ENCODE measurements around the gene TIAM2.

The TIAM2 gene

DNA sequence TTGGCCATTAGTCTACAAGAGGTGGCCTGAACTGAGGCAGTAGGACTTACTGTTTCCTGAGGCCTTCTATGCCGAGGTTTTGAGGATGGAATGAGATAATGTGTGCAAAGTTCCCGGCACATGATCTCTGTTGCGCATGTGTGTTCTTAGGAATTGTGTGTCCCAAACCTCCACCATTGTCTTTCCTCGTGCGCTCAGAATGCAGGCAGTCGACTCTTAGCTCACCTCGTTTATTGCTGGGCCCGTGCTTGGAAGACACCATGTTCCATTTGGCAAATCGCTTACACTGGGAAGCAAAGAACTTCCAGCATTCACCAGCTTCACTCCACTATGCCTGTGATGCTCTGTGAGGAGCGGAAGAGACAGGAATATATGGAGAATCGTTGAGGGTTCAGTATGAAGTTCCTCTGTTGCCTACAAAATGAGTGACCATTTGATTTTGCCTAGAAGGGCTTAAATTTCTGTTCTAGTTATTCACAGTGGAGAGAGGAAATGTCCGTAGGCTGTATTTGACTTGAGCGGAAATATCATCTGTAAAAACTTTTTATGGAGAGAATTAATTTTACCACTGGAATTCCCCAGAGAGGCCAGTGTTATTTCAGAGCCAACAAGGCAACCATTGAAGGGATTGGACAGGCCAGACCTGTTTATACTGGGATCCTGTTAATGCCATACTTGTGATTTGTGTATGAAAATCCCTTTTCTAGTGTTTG lies 193.0 kb downstream of the TIAM2 start:
- no peaks in the 10 kb centered on the region for H3K27me3 ChIP-seq (ENCODE audit: insufficient read depth, low read length)
- H3K4me1 ChIP-seq (ENCODE audit: insufficient read depth, low read length): peaks cover 24% of the 10 kb centered on the region
- H3K9me3 ChIP-seq (ENCODE audit: insufficient read depth, low read depth, low read length): no peaks in the 10 kb centered on the region
- 90% methylated on average over 13 of the region's 13 CpGs for WGBS
- H3K4me3 ChIP-seq (ENCODE audit: low read length): no peak overlapping the region
- peaks cover 5% of the 10 kb centered on the region for H3K36me3 ChIP-seq (ENCODE audit: insufficient read depth, low read length)
- no peak overlapping the region for H3K9ac ChIP-seq (ENCODE audit: low read depth, low read length)
- H3K27ac ChIP-seq (ENCODE audit: low read depth, low read length): no peak overlapping the region

DNA sequence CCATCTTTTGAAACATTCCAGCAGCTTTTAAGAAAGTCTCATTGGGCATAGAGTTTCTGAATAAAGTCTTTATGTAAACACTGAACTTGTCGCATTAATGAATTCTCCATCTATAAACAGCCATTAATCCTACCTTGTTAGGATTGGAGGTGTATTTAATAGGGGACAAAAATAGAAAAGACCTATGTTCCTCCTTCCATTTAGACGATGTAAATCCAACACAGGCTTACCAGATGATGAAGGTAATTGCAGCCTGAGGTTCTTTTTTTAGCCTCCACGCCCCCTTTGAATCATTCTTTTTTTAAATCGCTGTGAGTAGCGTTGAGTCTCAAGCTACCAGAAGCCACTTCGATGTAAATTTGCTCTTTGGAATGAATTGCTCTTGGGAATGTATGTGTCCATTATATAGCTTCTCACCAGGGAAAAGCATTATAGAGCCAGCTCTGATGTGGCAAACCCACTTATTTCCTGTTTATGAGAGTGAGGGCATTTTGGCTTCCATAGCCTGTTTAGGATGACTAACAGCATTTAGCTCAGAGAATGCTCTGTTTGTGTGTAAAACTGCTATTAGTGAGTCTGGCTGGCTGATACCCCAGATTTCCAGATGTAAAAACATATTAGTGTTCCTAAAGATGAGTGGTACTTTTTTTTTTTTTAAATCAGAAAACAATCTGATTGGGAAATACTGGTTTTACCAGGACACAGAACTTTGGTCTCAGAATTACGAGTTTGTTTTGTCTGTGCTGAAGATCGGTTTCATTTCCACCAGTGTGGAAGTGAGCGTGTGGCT lies 193.8 kb downstream of the TIAM2 start:
- H3K4me3 ChIP-seq (ENCODE audit: low read length): no peak overlapping the region
- H3K9ac ChIP-seq (ENCODE audit: low read depth, low read length): no peak overlapping the region

DNA sequence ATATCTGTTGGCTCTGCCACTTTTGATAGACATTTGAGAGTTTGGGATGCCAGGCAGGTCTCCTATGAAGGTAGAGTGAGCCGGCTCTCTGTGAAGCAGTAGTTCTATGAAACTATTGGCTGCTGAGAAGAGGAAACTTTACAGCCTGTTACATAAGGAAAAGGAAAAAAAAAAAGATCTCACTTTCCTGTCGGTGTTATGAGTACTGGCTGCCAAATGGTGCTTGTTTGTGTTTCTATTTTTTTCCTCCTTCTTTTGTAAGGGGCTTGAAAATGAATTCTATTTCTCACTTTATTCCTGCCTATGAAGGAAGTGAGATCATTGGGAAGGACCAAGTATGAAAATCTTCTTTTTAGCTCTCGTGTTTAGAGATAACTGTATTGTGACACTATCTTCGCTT lies 195.6 kb downstream of the TIAM2 start:
- WGBS: 90% methylated on average over 4 of the region's 4 CpGs
- no peaks in the 10 kb centered on the region for H3K36me3 ChIP-seq (ENCODE audit: insufficient read depth, low read length)
- H3K9ac ChIP-seq (ENCODE audit: low read depth, low read length): no peak overlapping the region
- no peaks in the 10 kb centered on the region for H3K9me3 ChIP-seq (ENCODE audit: insufficient read depth, low read depth, low read length)
- no peak overlapping the region for H3K4me3 ChIP-seq (ENCODE audit: low read length)
- peaks cover 21% of the 10 kb centered on the region for H3K4me1 ChIP-seq (ENCODE audit: insufficient read depth, low read length)
- no peaks in the 10 kb centered on the region for H3K27me3 ChIP-seq (ENCODE audit: insufficient read depth, low read length)
- H3K27ac ChIP-seq (ENCODE audit: low read depth, low read length): no peak overlapping the region

More for the DNA sequence above, 193.8 kb downstream of the TIAM2 start:
- WGBS: 90% methylated on average over 8 of the region's 9 CpGs
- H3K9me3 ChIP-seq (ENCODE audit: insufficient read depth, low read depth, low read length): no peaks in the 10 kb centered on the region
- 0 out of 2 replicates have a peak overlapping the region, but pooled peaks have one; percentile 8 for H3K27ac ChIP-seq (ENCODE audit: low read depth, low read length)
- H3K36me3 ChIP-seq (ENCODE audit: insufficient read depth, low read length): no peaks in the 10 kb centered on the region
- H3K27me3 ChIP-seq (ENCODE audit: insufficient read depth, low read length): no peaks in the 10 kb centered on the region
- H3K4me1 ChIP-seq (ENCODE audit: insufficient read depth, low read length): peaks cover 24% of the 10 kb centered on the region

GRCh38 chr6:155193526-155193925 lies 198.4 kb downstream of the TIAM2 start:
- H3K27ac ChIP-seq (ENCODE audit: low read depth, low read length): no peak overlapping the region
- peaks cover 5% of the 10 kb centered on the region; the same call in 1 of the 2 replicates for H3K4me1 ChIP-seq (ENCODE audit: insufficient read depth, low read length)
- no peaks in the 10 kb centered on the region for H3K9me3 ChIP-seq (ENCODE audit: insufficient read depth, low read depth, low read length)
- H3K36me3 ChIP-seq (ENCODE audit: insufficient read depth, low read length): 0 out of 2 replicates have a peak, but pooled peaks cover 4% of the 10 kb centered on the region
- H3K4me3 ChIP-seq (ENCODE audit: low read length): no peak overlapping the region
- H3K27me3 ChIP-seq (ENCODE audit: insufficient read depth, low read length): no peaks in the 10 kb centered on the region
- WGBS: 98% methylated on average over 5 of the region's 5 CpGs
- no peak overlapping the region for H3K9ac ChIP-seq (ENCODE audit: low read depth, low read length)

DNA sequence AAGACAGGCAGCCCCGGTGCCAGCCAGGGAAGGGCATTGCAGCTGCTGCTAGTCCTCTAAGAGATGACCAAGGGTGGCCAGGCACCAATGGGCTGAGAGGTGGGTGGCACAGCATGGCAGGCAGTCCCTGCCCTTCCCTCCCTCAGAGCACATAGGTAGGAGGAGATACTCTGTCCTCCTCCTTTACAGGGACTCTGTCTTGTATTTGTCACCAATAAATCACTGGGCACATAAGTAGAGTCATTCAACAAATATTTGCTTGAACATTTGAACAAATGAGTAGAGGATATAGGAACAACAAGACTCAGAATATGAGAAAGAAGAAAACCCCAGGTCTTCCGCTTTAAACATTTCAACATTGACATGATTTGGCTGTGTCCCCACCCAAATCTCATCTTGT lies 199.3 kb downstream of the TIAM2 start:
- H3K36me3 ChIP-seq (ENCODE audit: insufficient read depth, low read length): 0 out of 2 replicates have a peak, but pooled peaks cover 4% of the 10 kb centered on the region
- H3K4me1 ChIP-seq (ENCODE audit: insufficient read depth, low read length): no peaks in the 10 kb centered on the region
- H3K9me3 ChIP-seq (ENCODE audit: insufficient read depth, low read depth, low read length): no peaks in the 10 kb centered on the region
- WGBS: 92% methylated on average over 1 of the region's 2 CpGs
- H3K27me3 ChIP-seq (ENCODE audit: insufficient read depth, low read length): no peaks in the 10 kb centered on the region
- no peak overlapping the region for H3K4me3 ChIP-seq (ENCODE audit: low read length)
- no peak overlapping the region for H3K27ac ChIP-seq (ENCODE audit: low read depth, low read length)
- no peak overlapping the region for H3K9ac ChIP-seq (ENCODE audit: low read depth, low read length)

GRCh38 chr6:155195903-155196302 lies 200.8 kb downstream of the TIAM2 start:
- Histone ChIP-seq H3K9ac (ENCODE audit: low read depth, low read length) (no peak overlapping the region), H3K4me1 (ENCODE audit: insufficient read depth, low read length) (no peaks in the 10 kb centered on the region), H3K27me3 (ENCODE audit: insufficient read depth, low read length) (no peaks in the 10 kb centered on the region), H3K27ac (ENCODE audit: low read depth, low read length) (no peak overlapping the region), H3K9me3 (ENCODE audit: insufficient read depth, low read depth, low read length) (no peaks in the 10 kb centered on the region), H3K36me3 (ENCODE audit: insufficient read depth, low read length) (0 out of 2 replicates have a peak, but pooled peaks cover 4% of the 10 kb centered on the region), H3K4me3 (ENCODE audit: low read length) (no peak overlapping the region)
- 83% methylated on average over 7 of the region's 7 CpGs for WGBS

DNA sequence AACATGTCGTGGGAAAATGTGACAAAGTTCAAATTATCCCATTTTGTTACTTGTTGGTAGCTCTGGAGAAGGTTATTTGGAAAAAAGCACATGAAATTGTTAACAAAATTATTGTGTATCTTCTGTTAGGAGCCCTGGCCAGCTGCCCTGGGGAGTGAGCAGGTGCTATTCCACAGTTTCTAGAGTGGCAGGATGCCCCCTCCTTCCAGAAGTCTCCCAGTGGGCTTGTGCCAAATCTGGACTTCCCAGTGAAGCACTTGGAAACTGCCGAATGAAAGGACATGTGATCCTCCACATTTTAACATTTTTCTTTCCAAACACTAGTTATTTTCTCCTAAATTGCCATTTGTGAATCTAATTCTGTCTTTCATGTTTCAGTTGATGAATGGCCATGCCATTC lies 201.8 kb downstream of the TIAM2 start:
- 92% methylated on average over 2 of the region's 2 CpGs for WGBS
- H3K4me3 ChIP-seq (ENCODE audit: low read length): no peak overlapping the region

GRCh38 chr6:155197932-155198331 lies 202.8 kb downstream of the TIAM2 start:
- Histone ChIP-seq H3K9ac (ENCODE audit: low read depth, low read length) (no peak overlapping the region), H3K36me3 (ENCODE audit: insufficient read depth, low read length) (0 out of 2 replicates have a peak, but pooled peaks cover 4% of the 10 kb centered on the region), H3K4me1 (ENCODE audit: insufficient read depth, low read length) (no peaks in the 10 kb centered on the region), H3K9me3 (ENCODE audit: insufficient read depth, low read depth, low read length) (no peaks in the 10 kb centered on the region), H3K27ac (ENCODE audit: low read depth, low read length) (no peak overlapping the region), H3K27me3 (ENCODE audit: insufficient read depth, low read length) (no peaks in the 10 kb centered on the region), H3K4me3 (ENCODE audit: low read length) (no peak overlapping the region)
- WGBS: 100% methylated on average over 1 of the region's 2 CpGs

More for the DNA sequence above, 201.8 kb downstream of the TIAM2 start:
- Histone ChIP-seq H3K36me3 (ENCODE audit: insufficient read depth, low read length) (0 out of 2 replicates have a peak, but pooled peaks cover 4% of the 10 kb centered on the region), H3K9me3 (ENCODE audit: insufficient read depth, low read depth, low read length) (no peaks in the 10 kb centered on the region), H3K27ac (ENCODE audit: low read depth, low read length) (no peak overlapping the region), H3K9ac (ENCODE audit: low read depth, low read length) (no peak overlapping the region), H3K4me1 (ENCODE audit: insufficient read depth, low read length) (no peaks in the 10 kb centered on the region), H3K27me3 (ENCODE audit: insufficient read depth, low read length) (no peaks in the 10 kb centered on the region)

GRCh38 chr6:155200012-155200411 lies 204.9 kb downstream of the TIAM2 start:
- WGBS: 100% methylated on average over 2 of the region's 2 CpGs
- no peaks in the 10 kb centered on the region for H3K27me3 ChIP-seq (ENCODE audit: insufficient read depth, low read length)

GRCh38 chr6:155201461-155202226 lies 206.5 kb downstream of the TIAM2 start:
- Histone ChIP-seq H3K27ac (ENCODE audit: low read depth, low read length) (no peak overlapping the region), H3K9ac (ENCODE audit: low read depth, low read length) (no peak overlapping the region), H3K4me1 (ENCODE audit: insufficient read depth, low read length) (no peaks in the 10 kb centered on the region), H3K36me3 (ENCODE audit: insufficient read depth, low read length) (0 out of 2 replicates have a peak, but pooled peaks cover 4% of the 10 kb centered on the region), H3K9me3 (ENCODE audit: insufficient read depth, low read depth, low read length) (no peaks in the 10 kb centered on the region), H3K27me3 (ENCODE audit: insufficient read depth, low read length) (no peaks in the 10 kb centered on the region), H3K4me3 (ENCODE audit: low read length) (no peak overlapping the region)
- 90% methylated on average over 7 of the region's 7 CpGs for WGBS

More at GRCh38 chr6:155200012-155200411, 204.9 kb downstream of the TIAM2 start:
- H3K4me3 ChIP-seq (ENCODE audit: low read length): no peak overlapping the region
- H3K27ac ChIP-seq (ENCODE audit: low read depth, low read length): no peak overlapping the region
- 0 out of 2 replicates have a peak, but pooled peaks cover 4% of the 10 kb centered on the region for H3K36me3 ChIP-seq (ENCODE audit: insufficient read depth, low read length)
- H3K9ac ChIP-seq (ENCODE audit: low read depth, low read length): no peak overlapping the region
- no peaks in the 10 kb centered on the region for H3K4me1 ChIP-seq (ENCODE audit: insufficient read depth, low read length)
- H3K9me3 ChIP-seq (ENCODE audit: insufficient read depth, low read depth, low read length): no peaks in the 10 kb centered on the region
